Measurements from ENCODE around the gene TBKBP1.

TBKBP1 gene

DNA sequence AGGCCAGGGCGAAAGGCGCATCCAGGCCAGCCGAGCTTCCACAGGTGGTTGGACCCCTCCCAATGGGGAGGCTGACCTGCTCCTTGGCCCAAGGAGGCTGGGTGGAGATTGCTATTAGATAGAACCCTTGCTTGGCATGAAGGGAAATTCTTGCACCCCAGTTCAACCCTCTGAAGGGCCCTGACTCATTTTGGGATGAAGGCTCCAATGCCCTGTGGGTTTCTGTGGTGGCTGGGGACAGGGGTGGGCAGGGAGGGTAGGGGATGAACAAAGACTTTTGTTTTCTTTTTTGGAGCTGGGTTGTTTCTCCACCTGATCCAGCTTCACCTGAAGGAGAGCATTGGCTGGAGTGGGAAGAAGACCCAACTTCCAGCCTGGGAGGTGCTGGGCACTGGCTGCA, 22.4 kb downstream of the TBKBP1 start:
- no peak for DNase-seq

DNA sequence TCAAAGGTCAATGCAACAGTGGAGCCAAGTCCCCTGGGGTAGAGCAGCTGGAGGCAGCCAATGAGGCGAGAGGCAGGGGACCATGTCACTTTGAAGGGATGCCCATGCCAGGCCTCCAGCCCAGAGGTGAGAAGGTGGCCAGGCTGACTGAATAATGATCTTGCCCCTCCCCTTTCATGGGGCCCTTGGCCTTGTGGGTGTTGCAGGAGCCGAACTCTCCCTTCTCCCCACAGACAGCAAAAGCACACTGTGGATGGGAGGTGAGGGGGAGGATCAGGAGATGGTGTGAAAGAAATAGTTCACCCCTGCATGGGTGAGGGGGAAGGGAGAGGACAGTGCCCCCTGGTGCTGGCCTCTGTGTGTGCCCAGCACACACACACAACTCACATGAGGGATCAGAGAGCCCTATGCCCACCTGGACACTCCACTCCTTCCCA, 23.3 kb downstream of the TBKBP1 start:
- DNase-seq: no peak

DNA sequence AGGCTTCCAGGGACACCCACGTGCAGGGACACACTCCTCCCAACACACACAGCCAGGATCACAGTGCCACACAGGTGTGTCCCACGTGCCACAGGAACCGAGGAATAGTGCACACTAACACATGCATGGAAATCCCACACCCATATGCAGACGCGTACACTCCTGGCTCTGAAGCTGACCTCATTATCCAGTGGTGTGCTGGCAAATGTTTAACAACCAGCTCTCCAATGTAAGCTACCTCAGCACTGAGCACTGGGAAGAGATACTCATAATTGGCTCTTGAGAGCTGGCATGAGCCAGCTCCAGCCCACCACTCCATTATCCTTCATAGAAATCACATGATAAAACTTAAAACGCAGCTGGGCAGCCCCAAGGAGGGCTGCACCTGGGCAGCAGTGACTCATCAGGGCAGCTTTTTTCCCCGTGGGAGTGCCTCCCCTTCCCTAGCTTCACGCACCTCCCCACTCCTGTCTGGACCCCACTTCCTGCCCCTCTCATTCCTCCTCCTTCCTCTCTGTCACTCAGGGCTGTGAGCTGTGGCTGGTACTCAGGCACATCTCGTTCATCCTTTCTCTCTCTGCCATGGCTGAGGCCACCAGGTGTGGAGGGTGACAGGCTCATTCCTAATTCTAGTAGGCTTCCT, 24.1 kb downstream of the TBKBP1 start:
- no peak for DNase-seq

DNA sequence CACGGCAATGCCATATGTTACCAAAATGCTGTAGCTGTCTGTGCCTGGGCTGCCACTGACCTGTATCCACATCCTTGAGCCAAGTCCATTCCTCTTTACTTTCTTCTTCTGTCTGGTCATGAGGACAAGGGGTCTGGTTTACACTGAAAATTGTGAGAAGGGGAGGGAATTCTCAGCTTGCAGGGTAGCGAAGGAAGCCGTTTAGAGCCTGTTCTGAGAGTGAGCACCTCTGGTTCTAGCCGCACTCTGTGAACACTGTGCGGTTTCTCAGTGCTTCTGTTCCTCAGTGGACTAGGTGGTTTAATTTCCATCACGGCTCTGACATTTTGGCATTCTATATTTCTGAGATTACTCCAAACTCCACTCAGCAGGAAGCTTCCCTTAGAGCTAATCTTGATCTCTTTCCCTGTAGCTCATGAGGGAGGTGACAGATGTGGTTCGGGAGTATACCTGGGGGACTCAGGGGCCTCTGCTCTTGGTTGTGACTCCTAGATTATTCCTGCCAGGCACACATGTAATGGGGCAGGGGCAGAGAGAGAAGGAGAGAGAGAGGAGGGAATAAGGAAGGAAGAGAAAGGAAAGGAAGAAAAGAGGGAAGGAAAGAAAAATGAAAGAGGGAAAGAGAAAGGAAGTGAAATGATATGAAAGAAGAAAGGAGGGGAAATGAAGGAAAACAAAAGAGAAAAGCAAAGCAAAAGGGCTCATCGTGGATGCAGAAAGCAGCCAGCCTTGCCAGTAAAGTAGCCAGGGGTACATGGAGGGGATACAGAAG, 24.9 kb downstream of the TBKBP1 start:
- no peak for DNase-seq

DNA sequence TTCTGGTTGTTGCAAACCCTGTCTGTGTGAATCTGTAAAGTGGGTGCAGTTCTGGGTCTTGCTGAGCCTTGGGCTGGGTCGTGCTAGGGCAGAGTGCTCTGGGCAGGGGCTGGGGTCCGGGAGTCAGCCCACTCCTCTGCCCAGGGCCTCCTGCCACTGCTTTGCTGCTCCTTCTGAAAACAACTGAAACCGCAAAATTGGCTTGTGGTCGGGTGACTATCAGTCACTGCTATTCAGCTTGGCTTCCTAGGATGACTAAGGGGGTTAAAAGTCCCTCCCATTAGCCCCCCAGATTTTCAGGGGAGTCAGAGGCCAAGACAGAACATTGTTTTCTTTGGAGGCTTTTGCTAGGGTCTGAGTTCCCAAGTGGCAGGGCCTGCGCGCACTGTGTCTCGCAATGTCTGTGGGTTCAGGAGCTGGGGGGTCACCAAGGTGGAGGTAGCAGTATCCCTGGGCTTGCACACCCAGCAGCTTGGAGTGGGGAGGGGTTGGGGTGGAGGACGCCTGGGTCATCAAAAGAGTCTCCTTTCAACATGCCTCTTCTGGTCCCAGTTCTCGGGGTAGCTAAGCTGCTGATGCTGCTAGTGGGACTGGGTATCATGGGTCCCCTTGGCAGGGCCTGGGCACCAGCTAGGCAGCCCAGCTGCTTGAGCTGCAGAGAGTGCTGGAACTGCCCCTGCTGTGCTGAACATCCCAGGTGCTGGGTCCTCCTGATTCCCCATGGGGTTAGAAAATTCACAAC, 25.6 kb downstream of the TBKBP1 start:
- DNase-seq: no peak

DNA sequence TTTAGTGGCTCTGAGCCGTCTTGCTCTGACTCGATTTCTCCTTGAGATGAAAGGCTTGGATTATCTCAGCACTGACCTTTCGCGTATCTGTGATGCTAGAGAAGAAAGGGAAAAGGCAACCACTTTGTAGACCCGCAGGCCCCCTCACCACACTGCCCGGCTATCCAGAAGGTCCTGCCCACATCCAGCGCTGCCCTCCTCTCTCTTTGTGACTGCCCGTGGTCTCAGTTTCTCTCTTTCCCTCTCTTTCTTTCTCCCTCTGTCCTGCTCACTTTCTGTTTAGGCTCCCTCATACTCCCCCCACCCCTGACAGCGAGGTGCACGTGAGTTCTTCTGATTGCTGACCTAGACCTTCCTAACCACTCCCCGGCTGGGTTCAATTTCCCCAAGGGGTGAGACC, 26.2 kb downstream of the TBKBP1 start:
- no peak for DNase-seq

DNA sequence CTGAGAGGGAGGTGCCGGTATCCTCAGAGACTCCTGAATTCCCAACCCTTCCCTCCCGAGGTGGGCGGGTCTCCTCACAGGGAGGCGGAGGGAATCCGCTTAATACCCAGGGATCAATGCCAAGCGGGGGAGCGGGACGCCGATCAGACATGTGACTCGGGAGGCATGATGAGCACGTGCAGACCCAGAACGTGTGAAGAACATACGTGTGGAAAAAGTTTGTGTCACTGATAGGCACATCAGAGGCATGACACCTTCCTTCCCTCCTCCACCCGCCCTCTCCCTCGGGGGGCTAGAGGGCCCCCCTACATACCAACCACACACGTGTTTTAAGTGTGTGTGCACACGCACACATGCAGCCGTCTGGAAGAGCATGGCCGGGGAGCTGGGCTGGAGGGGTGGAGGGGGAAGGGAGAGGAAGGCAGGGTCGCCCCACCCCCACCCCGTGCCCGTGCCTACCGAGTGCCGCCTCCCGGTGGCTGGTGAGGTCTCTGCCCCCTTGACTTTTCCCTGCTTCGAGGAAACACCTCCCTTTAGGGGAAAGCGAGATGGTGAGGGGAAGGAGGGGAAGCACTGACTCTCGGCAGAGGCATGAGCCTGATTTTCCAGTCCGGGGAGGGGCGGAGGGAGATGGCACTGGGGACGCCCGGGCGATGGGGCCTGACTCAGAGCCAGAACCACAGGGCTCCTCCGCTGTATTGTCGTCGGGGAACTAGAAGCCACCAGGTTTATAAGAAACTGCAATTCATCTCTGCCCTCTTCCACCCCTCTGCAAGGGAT, 27.0 kb downstream of the TBKBP1 start:
- peak in 3 of 6 experiments; percentile 13 to 23 (median 22) for DNase-seq

DNA sequence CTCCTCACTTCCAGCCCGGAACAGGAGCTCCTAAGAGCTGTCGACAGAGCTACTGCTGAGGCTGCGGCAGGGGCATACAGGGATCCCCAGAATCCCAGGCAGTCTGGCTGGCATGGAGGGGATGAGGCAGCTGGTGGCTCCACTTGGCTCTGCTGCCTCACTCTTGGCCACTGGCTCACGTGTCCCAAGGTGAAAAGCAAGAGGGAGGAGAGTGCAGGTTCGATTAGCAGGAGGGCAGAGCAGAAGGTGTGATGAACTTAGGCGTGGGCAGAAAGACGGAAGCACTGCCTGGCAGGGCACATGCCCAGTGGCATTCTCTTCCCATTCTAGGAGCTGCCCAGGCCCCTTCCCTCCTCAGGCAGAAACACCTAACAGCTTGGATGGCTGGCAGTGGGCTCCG, 27.8 kb downstream of the TBKBP1 start:
- DNase-seq: no peak

DNA sequence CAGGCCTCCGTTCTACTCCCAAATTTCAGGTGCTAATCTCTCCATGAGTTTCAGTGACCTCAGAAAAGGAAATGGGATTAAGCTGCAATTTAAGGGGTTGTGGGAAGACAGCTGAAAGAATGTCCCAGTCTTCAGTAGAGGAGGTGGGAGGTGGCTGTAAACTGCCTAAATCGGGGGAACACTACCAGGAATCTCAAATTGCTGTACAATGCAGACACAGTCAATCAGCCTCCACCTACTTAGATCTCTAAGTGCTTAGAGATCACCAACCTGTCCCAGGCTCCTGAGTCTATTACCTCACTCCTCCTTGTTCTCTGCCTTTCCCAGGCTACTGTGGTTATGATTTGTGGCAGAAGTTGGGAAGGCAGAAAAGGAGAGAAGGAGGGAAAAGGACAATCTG, 30.7 kb downstream of the TBKBP1 start:
- DNase-seq: no peak

DNA sequence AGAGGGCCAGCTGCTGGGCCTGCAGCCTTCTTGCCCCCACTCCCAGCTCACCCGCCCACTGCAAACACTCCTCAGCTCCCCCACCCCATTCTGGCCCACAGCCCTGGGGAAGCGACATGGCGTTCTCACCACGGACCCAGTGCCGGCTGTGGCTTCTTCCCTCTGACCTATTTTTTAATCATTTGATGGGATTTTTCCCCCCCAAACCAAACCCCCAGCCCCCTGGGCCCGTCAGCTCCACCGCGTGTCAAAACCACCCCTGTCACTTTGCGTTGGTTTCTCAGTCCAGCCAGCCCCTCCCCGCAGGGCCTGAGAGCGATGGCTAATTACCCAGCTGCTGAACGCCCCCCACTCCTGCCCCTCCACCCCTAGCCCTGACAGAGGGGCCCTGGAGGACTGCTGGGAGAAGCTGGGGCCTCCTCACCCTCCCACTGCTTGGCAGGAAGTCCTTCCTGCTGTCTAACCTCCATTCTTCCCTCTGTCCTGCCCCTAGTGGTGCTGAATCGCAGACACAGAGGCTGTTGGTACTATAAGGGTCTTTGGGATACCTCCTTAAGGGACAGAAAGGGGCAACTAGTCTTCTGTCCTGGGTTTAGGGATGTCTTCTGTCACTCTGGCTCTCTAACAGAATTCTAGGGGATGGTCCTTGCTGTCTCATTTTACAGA, 31.6 kb downstream of the TBKBP1 start:
- DNase-seq: no peak

DNA sequence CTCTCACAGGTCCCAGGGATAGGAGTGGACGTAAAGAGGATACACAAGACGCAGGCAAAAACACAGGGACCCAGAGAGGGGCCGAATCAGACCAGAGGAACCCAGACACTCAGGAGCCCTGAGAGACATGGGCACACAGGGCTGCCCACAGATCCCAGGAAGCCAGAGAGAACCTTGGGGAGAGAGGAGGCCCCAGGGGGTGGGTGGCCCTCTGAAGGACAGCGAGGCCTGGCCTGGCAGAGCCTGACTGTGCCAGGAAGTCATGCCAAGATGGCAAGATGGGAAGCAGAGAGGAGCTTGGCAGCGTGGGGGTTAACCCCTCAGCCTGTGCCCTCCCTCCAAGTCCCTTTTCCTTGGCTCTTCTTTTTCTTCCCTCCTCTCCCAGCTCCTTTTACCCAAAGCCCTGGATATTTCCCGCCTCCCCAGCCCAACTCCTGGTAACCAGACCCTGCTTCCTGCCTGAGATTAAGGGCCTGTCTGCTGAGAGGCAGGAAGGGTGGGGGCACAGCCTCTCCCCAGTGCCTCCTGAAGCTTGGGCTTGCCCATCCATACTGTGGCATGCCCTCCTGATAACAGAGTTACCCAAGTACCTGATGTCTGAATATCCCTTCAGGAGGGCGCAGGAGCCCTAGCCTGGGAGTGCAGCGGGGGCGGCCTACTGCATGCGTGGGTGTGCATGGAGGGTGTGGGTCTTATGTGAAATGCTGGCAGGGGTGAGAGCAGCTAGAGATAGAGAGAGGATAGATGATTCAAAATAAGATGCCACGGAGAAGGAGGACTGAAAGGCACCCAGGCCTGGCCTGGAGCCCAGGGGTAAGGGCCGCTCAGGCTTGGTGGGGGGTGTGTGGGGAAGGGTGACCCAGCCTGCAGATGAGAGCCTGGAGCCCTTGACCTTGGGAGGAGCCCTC, 33.1 kb downstream of the TBKBP1 start:
- DNase-seq: no peak

DNA sequence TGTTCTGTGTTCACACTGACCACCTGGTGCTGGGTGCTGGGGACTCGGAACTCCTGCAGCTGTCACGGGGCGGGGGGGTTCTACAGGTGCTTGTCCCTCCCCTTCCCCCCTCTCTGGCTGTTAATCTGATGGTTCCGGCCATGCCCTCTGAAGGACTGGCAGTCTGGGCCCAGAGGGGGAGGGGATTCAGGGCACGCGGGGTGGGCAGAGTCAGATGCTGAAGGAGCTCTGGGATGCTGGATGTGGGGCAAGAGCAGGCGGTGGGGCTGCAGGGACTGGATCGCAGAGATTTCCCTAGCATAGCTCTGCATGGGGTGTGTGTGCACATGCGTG, 33.7 kb downstream of the TBKBP1 start:
- DNase-seq: no peak

DNA sequence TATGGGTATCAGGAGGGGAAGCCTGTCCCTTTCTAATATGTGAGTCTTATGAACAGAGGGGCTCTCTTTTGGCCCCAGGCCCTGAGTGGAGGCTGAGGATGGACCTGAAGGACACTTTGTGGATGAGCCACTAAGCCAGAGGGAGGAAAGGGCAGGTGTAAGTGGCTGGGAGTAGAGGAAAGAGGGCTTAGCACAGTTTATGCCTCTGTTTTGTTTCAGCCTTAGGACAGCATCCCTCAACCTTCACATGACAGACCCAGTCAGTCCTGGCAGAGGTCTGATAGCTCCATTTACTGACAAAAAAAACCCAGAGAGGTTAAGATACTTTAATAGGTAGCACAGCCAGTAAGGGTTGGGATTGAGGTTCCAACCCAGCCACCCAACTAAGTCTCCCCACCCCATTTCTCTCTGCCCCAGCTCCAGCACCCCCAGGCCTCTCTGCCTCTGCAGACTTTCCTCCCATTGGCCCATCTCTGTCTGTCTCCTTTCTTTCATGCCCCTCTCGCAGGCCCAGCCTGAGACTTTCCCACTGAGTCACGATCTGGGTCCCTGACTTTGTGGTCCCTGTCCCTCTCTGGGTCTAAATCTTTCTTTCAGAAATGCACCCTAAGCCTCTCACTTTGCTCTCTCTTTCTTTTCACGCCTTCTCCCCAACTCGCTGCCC, 34.4 kb downstream of the TBKBP1 start:
- DNase-seq: no peak

DNA sequence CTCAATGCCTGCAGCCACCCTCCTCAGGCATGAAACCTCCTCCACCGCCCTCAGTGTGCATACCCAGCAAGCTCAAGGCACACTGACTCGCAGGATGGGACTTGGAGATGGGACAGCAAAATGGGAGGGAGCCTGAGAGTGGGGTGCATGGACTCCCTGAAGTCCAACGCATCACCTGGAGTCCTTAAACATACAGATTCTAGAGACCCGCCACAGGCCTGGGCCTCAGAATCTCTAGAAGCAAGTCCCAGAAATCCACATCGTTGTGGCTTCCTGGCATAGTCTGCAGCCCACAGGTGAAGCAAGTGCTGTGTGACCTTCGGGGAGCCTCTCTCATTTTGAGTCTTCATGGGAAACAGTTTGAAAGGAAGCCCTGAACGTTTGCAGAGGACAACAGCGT, 35.5 kb downstream of the TBKBP1 start:
- DNase-seq: no peak

DNA sequence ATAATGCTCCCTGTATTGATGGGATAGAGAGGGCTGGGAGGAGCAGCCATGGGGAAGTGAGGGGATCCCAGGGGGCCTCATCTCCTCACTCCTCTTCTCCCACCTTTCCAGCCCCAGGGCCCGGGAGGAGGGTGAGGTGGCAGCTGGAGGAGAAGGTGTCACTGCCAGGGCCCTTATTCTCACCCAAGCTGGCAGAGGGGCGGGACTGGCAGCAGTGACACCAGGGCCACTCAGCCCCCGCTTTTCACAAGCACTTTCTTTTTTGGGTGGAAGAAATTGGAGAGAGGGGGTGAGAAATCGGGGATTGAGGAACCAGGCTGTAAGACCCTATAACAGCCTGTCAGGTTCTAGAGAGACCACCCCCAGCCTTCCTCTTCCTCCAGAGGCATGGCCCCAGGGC, 36.7 kb downstream of the TBKBP1 start:
- no peak for DNase-seq

DNA sequence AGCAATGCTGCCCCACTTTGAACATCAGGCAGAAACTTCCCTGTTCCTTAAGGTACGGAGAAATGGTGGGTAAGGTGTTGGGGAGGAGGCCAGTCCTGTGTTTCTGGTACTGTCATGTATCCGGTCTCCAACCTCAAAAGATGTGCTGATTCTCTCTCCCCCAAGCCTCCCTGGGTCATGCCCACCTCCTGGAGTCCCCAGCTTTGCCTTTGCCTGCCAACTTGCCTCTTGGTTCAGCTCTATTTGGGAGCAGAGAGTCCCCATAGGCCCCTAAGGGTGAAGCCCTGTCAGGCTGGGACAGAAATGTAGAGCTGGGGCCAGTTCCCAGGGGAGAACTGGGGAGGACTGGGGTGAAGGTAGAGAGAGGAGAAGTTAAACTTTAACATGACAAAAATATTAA, 37.4 kb downstream of the TBKBP1 start:
- no peak for DNase-seq

DNA sequence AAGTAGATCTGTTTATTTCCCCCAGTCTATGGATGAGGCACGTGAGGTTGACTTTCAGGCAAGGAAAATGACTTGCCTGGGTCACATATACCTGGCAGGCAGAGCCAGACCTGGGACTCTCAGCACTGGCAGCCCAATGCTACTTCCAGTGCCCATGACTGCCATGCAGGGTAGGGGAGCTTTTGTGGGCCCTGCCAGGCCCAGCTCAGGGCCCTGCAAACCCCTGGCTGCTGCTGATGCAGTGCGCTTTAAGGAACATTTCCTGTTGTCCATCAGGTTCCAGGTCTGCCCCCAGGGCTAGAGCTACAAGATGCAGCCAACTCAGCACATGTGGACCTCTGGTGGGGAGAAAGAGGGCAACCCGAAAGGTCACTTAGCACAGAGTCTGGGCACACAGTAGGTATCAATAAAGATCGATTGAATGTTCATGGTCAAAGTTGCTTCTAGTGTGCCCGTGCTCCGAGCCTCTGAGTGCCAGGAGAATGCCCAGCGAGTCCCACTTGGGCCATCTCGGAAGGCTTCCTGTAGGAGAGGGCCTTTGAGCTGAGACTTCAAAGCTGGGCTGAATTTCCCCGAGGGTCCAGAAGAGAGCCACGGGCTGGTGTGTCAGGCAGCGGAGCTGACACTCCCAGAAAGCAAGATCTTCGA, 38.6 kb downstream of the TBKBP1 start:
- DNase-seq: no peak

DNA sequence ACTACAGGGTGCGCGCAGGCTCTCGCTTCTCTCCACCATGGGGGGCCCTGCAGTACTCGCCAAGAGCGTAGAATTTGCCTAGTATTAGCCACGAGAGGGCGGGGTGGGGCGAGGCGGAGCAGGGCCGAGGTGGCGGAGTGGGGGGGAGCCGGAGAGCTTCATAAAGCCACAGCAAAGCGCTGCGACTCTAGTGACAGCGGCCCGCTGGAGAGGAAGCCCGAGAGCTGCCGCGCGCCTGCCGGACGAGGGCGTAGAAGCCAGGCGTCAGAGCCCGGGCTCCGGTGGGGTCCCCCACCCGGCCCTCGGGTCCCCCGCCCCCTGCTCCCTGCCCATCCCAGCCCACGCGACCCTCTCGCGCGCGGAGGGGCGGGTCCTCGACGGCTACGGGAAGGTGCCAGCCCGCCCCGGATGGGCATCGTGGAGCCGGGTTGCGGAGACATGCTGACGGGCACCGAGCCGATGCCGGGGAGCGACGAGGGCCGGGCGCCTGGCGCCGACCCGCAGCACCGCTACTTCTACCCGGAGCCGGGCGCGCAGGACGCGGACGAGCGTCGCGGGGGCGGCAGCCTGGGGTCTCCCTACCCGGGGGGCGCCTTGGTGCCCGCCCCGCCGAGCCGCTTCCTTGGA, 39.2 kb downstream of the TBKBP1 start, which contains the start of gene TBX21:
Gene TBX21, plus strand, starts transcription at position 190 of the 627 bp plus-strand sequence. Its CDS starts 219 bp downstream, at position 409.
- DNase-seq: peak; percentile 59 to 76 (median 70)

DNA sequence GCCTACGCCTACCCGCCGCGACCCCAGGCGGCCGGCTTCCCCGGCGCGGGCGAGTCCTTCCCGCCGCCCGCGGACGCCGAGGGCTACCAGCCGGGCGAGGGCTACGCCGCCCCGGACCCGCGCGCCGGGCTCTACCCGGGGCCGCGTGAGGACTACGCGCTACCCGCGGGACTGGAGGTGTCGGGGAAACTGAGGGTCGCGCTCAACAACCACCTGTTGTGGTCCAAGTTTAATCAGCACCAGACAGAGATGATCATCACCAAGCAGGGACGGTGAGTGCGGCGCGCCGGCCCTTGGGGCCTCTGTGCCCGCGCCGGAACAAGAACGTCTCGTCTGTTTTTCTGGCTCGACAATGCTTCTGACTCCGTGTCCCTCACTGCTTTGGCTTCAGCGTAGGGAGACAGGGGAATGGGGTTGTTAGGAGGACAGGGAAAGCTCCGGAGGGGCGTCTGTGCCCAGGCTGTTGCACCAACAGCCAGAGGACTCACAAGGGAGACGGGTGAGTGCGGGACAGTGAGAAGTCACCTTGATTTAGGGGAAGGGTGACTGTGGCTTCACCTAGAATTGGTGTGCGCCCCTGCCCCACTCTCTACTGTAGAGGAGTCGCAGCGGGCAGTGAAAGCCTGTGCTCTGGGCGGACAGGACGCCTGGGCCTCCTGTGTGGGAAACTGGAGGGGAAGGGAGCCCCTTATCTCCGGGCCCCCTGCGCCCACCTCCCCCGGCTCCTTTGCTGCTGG, 39.9 kb downstream of the TBKBP1 start:
- peak in 2 of 6 experiments; percentile 4 to 8 for DNase-seq
